Measurements from ENCODE around the gene HLA-DPA1. TPM values are rescaled to one million over a fixed set of nuclear protein-coding genes. Genes with fewer than 3 reads are reported as not detected.

Gene HLA-DPA1
- total RNA-seq, 1 donor from 2014 or later = 201 TPM

DNA sequence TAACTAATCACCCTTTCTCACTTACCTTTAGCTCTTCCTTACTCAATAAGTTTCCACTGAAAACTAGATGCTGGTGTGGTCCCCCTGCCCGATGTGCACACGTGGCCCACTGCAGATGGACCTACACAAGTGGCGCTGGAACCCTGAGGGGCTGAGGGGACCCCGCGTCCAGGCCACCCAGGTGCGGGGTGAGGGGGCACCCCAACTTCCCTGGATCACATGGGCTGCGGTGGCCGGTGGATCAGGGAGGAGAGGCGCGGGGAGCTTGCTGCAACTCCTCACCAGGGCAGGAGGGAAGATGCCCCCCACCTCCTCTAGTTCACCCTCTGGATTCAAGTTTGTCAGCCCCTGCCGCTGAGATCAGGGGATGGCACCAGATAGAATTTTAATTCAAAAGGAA lies 51.5 kb downstream of the HLA-DPA1 start:
- intact Hi-C loops (cut with micrococcal nuclease) = no loop called here

DNA sequence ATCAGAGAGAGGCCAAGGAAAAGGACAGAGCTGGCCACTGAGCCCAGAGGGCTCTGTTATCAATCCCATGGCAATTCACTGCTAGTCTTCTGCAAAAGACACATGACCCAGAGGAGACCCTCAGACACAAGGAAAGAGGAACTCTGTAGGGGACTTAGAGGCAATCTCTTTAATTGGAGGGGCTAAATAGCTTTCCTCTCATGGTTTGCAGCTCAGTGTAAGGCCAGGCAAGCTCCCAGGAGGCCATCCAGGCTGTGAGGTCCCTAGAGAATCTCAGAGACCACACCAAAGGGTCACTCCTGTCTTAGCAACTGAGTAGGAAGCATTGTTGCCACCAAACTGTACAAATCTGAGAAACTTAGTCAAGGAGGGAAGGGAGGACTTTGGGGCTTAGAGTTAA lies 54.1 kb downstream of the HLA-DPA1 start:
- intact Hi-C loops (cut with micrococcal nuclease) = loop anchor here (1.0 kb wide), 1 partner anchor 56 kb away; the partner anchor contains the start of gene HLA-DPB1

DNA sequence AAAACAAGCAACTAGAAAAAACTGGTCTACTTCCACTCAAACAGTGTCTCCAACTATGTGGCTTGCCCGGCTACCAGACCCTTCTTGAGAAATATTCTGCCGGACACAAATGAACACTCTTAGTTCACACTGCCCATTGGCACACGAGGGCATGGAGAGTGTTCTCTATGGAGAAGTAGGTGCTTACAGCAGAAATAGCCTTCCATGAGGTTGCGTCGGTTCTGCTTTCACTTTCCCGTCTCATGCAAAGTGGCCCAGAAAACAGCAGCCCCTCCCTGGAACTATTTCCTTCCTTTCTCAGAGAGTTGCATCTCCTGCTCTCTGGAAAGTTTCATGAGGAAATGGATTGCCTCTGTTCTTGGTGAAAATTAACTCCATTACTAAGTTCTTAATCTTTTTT lies 54.5 kb downstream of the HLA-DPA1 start:
- intact Hi-C loops (cut with micrococcal nuclease) = loop anchor here (1.0 kb wide), 1 partner anchor 56 kb away; the partner anchor contains the start of gene HLA-DPB1

DNA sequence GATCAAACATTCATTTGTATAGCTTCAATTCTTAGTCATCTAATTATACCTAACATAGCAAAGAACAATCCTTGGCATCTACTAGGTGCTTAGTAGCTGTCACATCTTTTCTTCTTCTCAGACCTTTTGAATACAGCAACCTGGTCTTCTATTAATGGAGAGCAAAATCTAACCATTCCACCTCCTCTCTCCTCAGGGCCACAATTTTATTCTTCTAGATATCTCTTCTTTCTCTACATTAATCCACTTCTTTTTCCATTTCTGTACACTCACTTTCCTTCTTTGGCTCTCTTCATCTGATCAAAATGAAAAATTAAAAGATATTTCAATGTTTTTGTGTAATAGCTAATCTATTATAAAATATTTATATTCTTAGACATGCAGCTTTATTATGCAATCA lies 55.0 kb downstream of the HLA-DPA1 start:
- intact Hi-C loops (cut with micrococcal nuclease) = no loop called here

DNA sequence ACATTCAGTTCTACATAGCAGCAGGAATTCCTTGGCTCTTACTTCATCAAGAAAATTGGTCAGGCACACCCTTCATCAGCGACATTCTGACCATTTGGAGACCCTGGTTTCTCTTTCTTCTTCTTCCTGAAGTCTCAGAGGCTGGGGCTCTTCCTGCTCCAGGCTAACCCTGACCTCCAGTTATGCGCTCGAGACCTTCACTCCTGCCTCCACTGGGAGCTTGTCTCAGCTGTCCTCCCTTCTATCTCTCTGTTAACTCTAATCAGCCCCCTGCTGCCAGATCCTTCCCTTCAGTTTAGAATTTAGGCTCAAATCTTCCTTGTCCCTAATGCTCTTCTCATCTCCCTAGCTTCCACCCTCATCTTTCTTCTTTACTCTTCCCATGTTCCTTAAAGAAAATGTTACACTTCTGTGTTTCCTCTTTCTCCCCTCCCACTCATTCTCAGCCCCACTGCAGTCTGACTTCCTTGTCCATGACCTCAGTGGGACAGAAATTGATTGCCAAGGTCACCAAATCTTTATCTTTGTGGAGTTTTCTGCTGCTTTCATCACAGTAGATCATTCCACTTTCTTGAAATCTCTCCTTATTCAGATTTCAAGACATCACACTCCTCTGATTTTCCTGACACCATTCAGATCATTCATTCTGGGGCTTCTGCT lies 55.6 kb downstream of the HLA-DPA1 start:
- intact Hi-C loops (cut with micrococcal nuclease) = no loop called here

DNA sequence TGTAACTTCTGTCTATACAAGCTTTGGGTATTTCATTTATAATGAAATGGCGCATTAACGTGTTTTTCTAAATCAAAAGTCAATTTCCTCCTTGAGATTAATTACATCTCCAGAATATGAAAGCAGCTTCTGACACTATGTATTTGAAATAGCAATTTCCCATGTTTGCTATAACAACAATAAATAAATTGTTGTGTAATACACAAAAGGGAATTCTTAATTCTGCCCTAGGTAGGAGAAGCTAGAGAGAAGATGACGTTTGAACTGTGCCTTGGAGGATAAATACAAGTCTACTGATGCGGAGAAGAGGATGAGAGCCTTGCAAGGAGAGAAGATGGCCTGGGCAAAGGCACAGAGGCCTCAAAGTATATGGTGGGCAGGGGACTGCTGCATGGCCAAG lies 56.4 kb downstream of the HLA-DPA1 start:
- intact Hi-C loops (cut with micrococcal nuclease) = no loop called here

DNA sequence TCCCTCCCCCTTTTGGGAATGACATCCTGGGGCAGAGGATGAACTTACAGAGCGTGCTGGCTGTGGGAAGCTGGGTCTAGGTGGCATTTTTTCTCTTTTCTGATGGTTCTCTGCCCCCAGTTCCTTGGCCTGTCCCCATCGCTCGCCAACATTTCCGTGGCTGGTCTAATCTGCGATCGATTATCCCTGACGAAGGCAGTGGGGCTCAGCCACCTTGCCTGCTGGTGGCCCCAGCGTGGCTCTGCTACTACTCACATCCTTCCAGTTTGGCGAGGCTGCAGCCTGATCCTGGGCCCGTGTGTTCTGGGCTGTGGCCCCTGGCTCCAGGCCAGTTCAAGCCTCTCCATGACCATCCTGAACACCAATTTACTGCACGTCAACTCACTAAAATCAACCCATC lies 57.7 kb downstream of the HLA-DPA1 start:
- intact Hi-C loops (cut with micrococcal nuclease) = loop anchor here (2.0 kb wide), 1 partner anchor 13 kb away; no protein-coding TSS in a partner anchor

DNA sequence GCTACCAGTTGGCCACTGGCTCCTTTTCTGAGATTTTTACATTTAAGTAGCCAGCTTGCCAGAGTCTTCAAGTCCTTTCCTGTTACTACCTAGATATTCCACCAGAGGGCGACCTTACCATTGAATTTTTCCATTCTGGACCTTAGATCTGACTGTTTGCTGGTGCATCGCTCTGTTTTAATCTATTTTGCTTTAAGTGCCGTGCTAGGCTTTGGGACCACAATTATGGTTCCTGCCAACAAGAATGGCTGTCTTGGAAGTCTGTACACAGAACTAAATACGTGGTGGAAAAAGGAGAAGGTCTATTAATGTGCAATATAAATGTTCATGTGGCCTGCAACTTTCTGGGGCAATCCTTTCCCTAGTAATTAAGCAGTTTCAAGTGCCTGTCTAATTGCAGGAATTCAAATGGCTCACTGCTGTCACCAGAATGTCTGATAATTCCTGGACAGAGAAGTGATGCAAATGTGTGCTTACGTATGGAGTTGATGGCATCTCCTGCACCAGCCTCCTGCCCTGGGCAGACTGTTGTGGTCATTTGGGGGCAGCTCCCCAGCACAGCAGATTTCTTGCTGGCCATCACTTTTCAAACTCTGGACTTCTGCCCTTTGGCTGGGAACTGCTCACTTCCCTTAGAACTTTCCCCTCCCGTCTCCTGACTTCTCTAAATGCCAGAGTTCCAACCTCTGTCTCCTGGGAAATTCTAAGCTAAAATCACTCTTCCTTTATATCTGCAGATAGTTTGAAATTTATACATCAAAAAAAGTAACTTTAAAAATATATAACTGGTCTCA lies 58.4 kb downstream of the HLA-DPA1 start:
- intact Hi-C loops (cut with micrococcal nuclease) = loop anchor here (1.0 to 2.0 kb wide), 6 partner anchors 14 to 233 kb away; no protein-coding TSS in a partner anchor

Other genes with a start within 250 kb of the HLA-DPA1 start
- 245 and 250 TPM in 2 replicates for gene TAP2, start 234.9 kb downstream of the HLA-DPA1 start, total RNA-seq
- gene PSMB8, start 229.6 kb downstream of the HLA-DPA1 start, total RNA-seq = 408 and 410 TPM in 2 replicates
- 506 and 509 TPM in 2 replicates for gene TAP1, start 219.9 kb downstream of the HLA-DPA1 start, total RNA-seq
- 423 and 424 TPM in 2 replicates for gene PSMB9, start 219.5 kb downstream of the HLA-DPA1 start, total RNA-seq
- gene HLA-DMB, start 132.6 kb downstream of the HLA-DPA1 start, total RNA-seq = 15.9 and 19.2 TPM in 2 replicates
- gene HLA-DMA, start 120.6 kb downstream of the HLA-DPA1 start, total RNA-seq = 49.5 and 58.5 TPM in 2 replicates
- 313 and 336 TPM in 2 replicates for gene BRD2, start 105.1 kb downstream of the HLA-DPA1 start, total RNA-seq
- 5.8 and 8.4 TPM in 2 replicates for gene HLA-DOA, start 64.1 kb downstream of the HLA-DPA1 start, total RNA-seq
- 93.9 and 99.1 TPM in 2 replicates for gene HLA-DPB1, start 2.3 kb upstream of the HLA-DPA1 start, total RNA-seq
- 0.42 and 0.61 TPM in 2 replicates for gene COL11A2, start 118.8 kb upstream of the HLA-DPA1 start, total RNA-seq
- gene RXRB, start 127.0 kb upstream of the HLA-DPA1 start, total RNA-seq = 44.1 and 47.2 TPM in 2 replicates
- 60.7 and 62.1 TPM in 2 replicates for gene SLC39A7, start 127.2 kb upstream of the HLA-DPA1 start, total RNA-seq
- 6.9 TPM in 2 replicates for gene HSD17B8, start 131.0 kb upstream of the HLA-DPA1 start, total RNA-seq
- 44.0 and 46.0 TPM in 2 replicates for gene RING1, start 134.9 kb upstream of the HLA-DPA1 start, total RNA-seq
- 64.0 and 71.6 TPM in 2 replicates for gene VPS52, start 198.2 kb upstream of the HLA-DPA1 start, total RNA-seq
- 1,946 and 1,985 TPM in 2 replicates for gene RPS18, start 198.4 kb upstream of the HLA-DPA1 start, total RNA-seq
- 17.1 and 19.7 TPM in 2 replicates for gene B3GALT4, start 203.5 kb upstream of the HLA-DPA1 start, total RNA-seq
- gene WDR46, start 215.6 kb upstream of the HLA-DPA1 start, total RNA-seq = 68.2 and 70.7 TPM in 2 replicates
- 71.8 and 79.6 TPM in 2 replicates for gene PFDN6, start 216.0 kb upstream of the HLA-DPA1 start, total RNA-seq
- 45.7 and 46.5 TPM in 2 replicates for gene RGL2, start 225.3 kb upstream of the HLA-DPA1 start, total RNA-seq
- gene TAPBP, start 240.4 kb upstream of the HLA-DPA1 start, total RNA-seq = 415 TPM in 2 replicates
- gene ZBTB22, start 244.1 kb upstream of the HLA-DPA1 start, total RNA-seq = 12.4 and 13.3 TPM in 2 replicates
- 76.7 and 80.6 TPM in 2 replicates for gene DAXX, start 249.3 kb upstream of the HLA-DPA1 start, total RNA-seq